Stimulated activated CD4-positive, alpha-beta T cell treated with anti-CD3 and anti-CD28 coated beads, Interleukin-1b, Interleukin-23, amount 100 ng/mL, for 4 hours (primary cell): Measurements from ENCODE around the gene NDUFAF7.
"Not testable (repeated sequence)": the region's sequence is repeated elsewhere in the genome, so short reads cannot be mapped to it uniquely, and the experiment has no call there.

ENCODE experiments used
- DNase-seq, 2 donors: peaks; one replicate each; pipeline ENCODE4 v3.0.0-alpha.2; 2020; ENCODE audit warnings: low read depth in 2 of 2

NDUFAF7 gene

GRCh38 chr2:37231241-37232130, at the start of gene NDUFAF7, which contains the start of gene CEBPZ:
NDUFAF7 (plus strand) TSS chr2:37231658; CDS start chr2:37231706, 48 bp downstream.
CEBPZ (minus strand) TSS chr2:37231596; CDS start chr2:37231567, 29 bp downstream.
- DNase-seq, result peak; percentile 75 to 76

- no peak for DNase-seq
Observed at GRCh38 chr2:37181726-37182684, 49.5 kb upstream of the NDUFAF7 start.

- DNase-seq, result no peak
Observed at GRCh38 chr2:37188570-37188969, 42.9 kb upstream of the NDUFAF7 start, which contains the start of gene SULT6B1. SULT6B1 (minus strand) TSS chr2:37188670; CDS start chr2:37188640, 30 bp downstream.

GRCh38 chr2:37189452-37190153, 41.9 kb upstream of the NDUFAF7 start:
- DNase-seq, result no peak

- DNase-seq, result no peak
Observed at GRCh38 chr2:37190290-37190689, 41.2 kb upstream of the NDUFAF7 start.

GRCh38 chr2:37191253-37191652, 40.2 kb upstream of the NDUFAF7 start:
- DNase-seq, result no peak

GRCh38 chr2:37191747-37192146, 39.7 kb upstream of the NDUFAF7 start:
- DNase-seq, result no peak

- no peak for DNase-seq
Observed at GRCh38 chr2:37192551-37192950, 38.9 kb upstream of the NDUFAF7 start.

- DNase-seq, result not testable (repeated sequence)
Observed at GRCh38 chr2:37195862-37196319, 35.6 kb upstream of the NDUFAF7 start.

- DNase-seq, result peak; percentile 88 to 91
Observed at GRCh38 chr2:37196320-37197195, 34.9 kb upstream of the NDUFAF7 start, which contains the start of gene CEBPZOS. CEBPZOS (plus strand) TSS chr2:37196496; CDS start chr2:37199705, 3,209 bp downstream.

GRCh38 chr2:37198681-37199065, 32.8 kb upstream of the NDUFAF7 start:
- no peak for DNase-seq

- no peak for DNase-seq
Observed at GRCh38 chr2:37201208-37201607, 30.2 kb upstream of the NDUFAF7 start.

GRCh38 chr2:37201766-37202165, 29.7 kb upstream of the NDUFAF7 start:
- peak in 1 of 2 donors; percentile 25 for DNase-seq

GRCh38 chr2:37203708-37204107, 27.8 kb upstream of the NDUFAF7 start:
- DNase-seq, result no peak

GRCh38 chr2:37205071-37205661, 26.3 kb upstream of the NDUFAF7 start:
- DNase-seq, result not testable (repeated sequence)

- DNase-seq, result no peak
Observed at GRCh38 chr2:37205689-37206341, 25.6 kb upstream of the NDUFAF7 start.

- not testable (repeated sequence) for DNase-seq
Observed at GRCh38 chr2:37206760-37207159, 24.7 kb upstream of the NDUFAF7 start.

GRCh38 chr2:37211212-37211611, 20.2 kb upstream of the NDUFAF7 start:
- DNase-seq, result no peak

GRCh38 chr2:37211939-37212338, 19.5 kb upstream of the NDUFAF7 start:
- no peak for DNase-seq
